ENCODE results near the gene SEZ6L.

The SEZ6L gene

DNA sequence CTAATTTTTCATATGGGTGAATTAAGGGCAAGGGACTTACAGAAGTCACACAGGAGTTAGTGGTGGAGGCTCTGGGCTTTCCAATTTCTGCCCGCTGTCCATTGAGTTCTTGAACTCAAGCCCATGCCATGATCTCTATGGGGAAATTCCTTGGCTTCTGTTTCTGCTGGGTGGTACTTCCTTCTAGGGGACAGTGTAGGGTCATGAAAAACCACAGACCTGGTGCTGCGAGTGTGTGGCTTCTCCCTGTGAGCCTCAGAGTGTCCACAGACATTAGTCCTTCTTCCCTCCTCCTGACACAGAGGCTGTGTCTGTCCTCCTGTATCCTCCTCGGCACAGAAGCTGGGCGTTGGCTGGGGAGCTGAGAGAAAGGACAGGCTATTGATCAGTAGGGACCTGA is 6.3 kb upstream of the SEZ6L start:
- Histone ChIP-seq H3K4me2 (ENCODE audit: insufficient read depth, low read length) (no peak overlapping the region), H3K9ac (ENCODE audit: low read depth, low read length) (no peak overlapping the region), H2AFZ (ENCODE audit: low read depth, low read length) (no peak overlapping the region), H3K9me3 (ENCODE audit: insufficient read depth, low read length, severe bottlenecking) (no peaks in the 10 kb centered on the region), H3K4me1 (ENCODE audit: insufficient read depth, low read length) (no peaks in the 10 kb centered on the region), H3K27ac (ENCODE audit: low read length) (no peak overlapping the region), H3K27me3 (ENCODE audit: insufficient read depth, low read length, poor library complexity) (peaks cover 3% of the 10 kb centered on the region), H4K20me1 (ENCODE audit: insufficient read depth, low read length) (no peaks in the 10 kb centered on the region), H3K4me3 (ENCODE audit: low read depth in 1 of 2, low read length in 2 of 2) (no peak overlapping the region), H3K79me2 (ENCODE audit: insufficient read depth, low read length) (no peaks in the 10 kb centered on the region), H3K36me3 (ENCODE audit: insufficient read depth, low read length) (no peaks in the 10 kb centered on the region)
- DNase-seq, result no peak
- TF ChIP-seq, protein P1, sequence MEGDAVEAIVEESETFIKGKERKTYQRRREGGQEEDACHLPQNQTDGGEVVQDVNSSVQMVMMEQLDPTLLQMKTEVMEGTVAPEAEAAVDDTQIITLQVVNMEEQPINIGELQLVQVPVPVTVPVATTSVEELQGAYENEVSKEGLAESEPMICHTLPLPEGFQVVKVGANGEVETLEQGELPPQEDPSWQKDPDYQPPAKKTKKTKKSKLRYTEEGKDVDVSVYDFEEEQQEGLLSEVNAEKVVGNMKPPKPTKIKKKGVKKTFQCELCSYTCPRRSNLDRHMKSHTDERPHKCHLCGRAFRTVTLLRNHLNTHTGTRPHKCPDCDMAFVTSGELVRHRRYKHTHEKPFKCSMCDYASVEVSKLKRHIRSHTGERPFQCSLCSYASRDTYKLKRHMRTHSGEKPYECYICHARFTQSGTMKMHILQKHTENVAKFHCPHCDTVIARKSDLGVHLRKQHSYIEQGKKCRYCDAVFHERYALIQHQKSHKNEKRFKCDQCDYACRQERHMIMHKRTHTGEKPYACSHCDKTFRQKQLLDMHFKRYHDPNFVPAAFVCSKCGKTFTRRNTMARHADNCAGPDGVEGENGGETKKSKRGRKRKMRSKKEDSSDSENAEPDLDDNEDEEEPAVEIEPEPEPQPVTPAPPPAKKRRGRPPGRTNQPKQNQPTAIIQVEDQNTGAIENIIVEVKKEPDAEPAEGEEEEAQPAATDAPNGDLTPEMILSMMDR (IDR thresholded peaks at IDR 0.05; ENCODE audit: borderline replicate concordance, extremely low read depth, low read length, poor library complexity, severe bottlenecking), result no peak
- TF ChIP-seq EZH2 (IDR thresholded peaks at IDR 0.05; ENCODE audit: borderline replicate concordance, low read depth, low read length, severe bottlenecking), result no peak
- ATAC-seq (ENCODE audit: insufficient read depth, low read depth), result no peak

DNA sequence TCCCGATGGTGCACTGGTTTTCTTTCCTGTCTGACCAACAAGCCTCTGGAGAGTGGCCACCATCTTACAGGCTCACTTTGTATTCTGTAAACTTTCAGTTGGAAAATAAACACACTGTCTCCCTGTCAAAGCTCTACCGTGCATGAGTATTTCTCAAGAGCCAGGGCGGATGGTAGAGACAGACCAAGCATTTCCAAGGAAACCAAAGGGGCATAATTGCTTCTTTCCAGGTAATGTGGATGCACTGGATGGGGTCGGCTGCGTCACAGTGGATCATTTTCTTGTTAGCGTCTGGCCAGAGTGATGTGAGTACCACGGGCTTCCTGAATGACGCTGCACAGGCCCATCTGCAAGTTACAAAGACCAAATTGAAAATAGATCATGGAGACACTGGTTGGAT is 5.1 kb upstream of the SEZ6L start:
- H3K4me2 ChIP-seq (ENCODE audit: insufficient read depth, low read length), result no peak overlapping the region
- H3K9me3 ChIP-seq (ENCODE audit: insufficient read depth, low read length, severe bottlenecking), result no peaks in the 10 kb centered on the region
- no peaks in the 10 kb centered on the region for H4K20me1 ChIP-seq (ENCODE audit: insufficient read depth, low read length)
- H3K9ac ChIP-seq (ENCODE audit: low read depth, low read length), result no peak overlapping the region
- H2AFZ ChIP-seq (ENCODE audit: low read depth, low read length), result no peak overlapping the region
- ATAC-seq (ENCODE audit: insufficient read depth, low read depth) (no peak), DNase-seq (no peak)
- H3K79me2 ChIP-seq (ENCODE audit: insufficient read depth, low read length), result no peaks in the 10 kb centered on the region
- H3K27me3 ChIP-seq (ENCODE audit: insufficient read depth, low read length, poor library complexity), result peaks cover 3% of the 10 kb centered on the region
- TF ChIP-seq, protein P1 (IDR thresholded peaks at IDR 0.05; ENCODE audit: borderline replicate concordance, extremely low read depth, low read length, poor library complexity, severe bottlenecking), result no peak
- TF ChIP-seq EZH2 (IDR thresholded peaks at IDR 0.05; ENCODE audit: borderline replicate concordance, low read depth, low read length, severe bottlenecking), result no peak
- H3K27ac ChIP-seq (ENCODE audit: low read length), result no peak overlapping the region
- no peaks in the 10 kb centered on the region for H3K4me1 ChIP-seq (ENCODE audit: insufficient read depth, low read length)
- H3K4me3 ChIP-seq (ENCODE audit: low read depth in 1 of 2, low read length in 2 of 2), result no peak overlapping the region
- H3K36me3 ChIP-seq (ENCODE audit: insufficient read depth, low read length), result no peaks in the 10 kb centered on the region

DNA sequence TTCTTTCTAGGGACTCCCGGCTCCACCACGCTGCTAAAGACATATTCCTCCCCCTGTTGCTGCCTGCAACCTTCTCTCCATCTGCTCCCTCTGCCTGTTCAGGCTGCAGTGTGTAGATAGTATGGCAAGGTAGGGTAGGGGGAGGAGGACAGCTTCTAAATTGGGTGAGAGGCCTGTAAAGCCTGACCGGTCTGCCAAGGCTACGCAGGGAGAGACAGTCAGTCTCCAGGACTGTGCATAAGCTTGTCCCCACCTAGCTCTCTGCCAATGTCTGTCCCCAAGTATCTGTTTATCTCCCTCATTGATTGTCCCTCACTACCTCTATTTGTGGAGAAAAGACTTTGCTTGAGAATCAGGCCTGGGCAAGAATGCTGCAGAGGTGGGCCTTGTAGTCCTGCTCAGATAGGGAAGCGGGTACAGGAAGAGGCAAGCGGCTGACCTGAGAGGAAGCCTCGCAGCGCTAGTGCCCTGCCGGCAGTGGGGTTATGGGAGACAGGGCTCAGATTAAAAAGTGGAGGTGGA is 871 bp upstream of the SEZ6L start:
- no peak for ATAC-seq (ENCODE audit: insufficient read depth, low read depth)
- Histone ChIP-seq H3K27me3 (ENCODE audit: insufficient read depth, low read length, poor library complexity) (no peaks in the 10 kb centered on the region), H3K79me2 (ENCODE audit: insufficient read depth, low read length) (no peaks in the 10 kb centered on the region), H3K4me1 (ENCODE audit: insufficient read depth, low read length) (no peaks in the 10 kb centered on the region), H4K20me1 (ENCODE audit: insufficient read depth, low read length) (no peaks in the 10 kb centered on the region; the same call in 1 of the 2 replicates), H3K27ac (ENCODE audit: low read length) (no peak overlapping the region), H3K4me3 (ENCODE audit: low read depth in 1 of 2, low read length in 2 of 2) (no peak overlapping the region), H2AFZ (ENCODE audit: low read depth, low read length) (no peak overlapping the region), H3K4me2 (ENCODE audit: insufficient read depth, low read length) (no peak overlapping the region), H3K9ac (ENCODE audit: low read depth, low read length) (no peak overlapping the region), H3K9me3 (ENCODE audit: insufficient read depth, low read length, severe bottlenecking) (no peaks in the 10 kb centered on the region), H3K36me3 (ENCODE audit: insufficient read depth, low read length) (no peaks in the 10 kb centered on the region)
- DNase-seq, result no peak
- TF ChIP-seq, protein P1 (IDR thresholded peaks at IDR 0.05; ENCODE audit: borderline replicate concordance, extremely low read depth, low read length, poor library complexity, severe bottlenecking), result no peak
- TF ChIP-seq EZH2 (IDR thresholded peaks at IDR 0.05; ENCODE audit: borderline replicate concordance, low read depth, low read length, severe bottlenecking), result no peak

DNA sequence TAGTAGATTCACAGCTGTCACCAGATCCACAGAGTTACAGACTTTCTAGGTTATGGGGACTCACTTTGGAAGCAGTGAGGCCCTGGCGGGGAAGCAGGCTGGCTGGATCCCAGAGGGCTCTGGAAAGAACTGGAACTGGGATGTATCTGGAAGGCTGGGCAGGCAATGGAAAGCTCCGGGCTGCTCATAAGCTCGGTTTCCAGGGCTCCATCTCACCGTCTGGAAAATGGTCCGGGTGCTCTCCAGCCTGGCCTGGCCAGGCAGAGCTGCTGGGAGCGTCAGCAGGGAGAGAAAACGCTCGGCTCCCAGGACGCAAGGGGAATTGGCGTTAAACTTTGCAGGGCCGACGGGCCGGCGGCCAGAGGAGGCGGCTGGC is 335 bp upstream of the SEZ6L start:
- Histone ChIP-seq H3K4me3 (ENCODE audit: low read depth in 1 of 2, low read length in 2 of 2) (no peak overlapping the region), H3K36me3 (ENCODE audit: insufficient read depth, low read length) (no peaks in the 10 kb centered on the region), H3K4me1 (ENCODE audit: insufficient read depth, low read length) (no peaks in the 10 kb centered on the region), H3K9ac (ENCODE audit: low read depth, low read length) (no peak overlapping the region), H3K27me3 (ENCODE audit: insufficient read depth, low read length, poor library complexity) (no peaks in the 10 kb centered on the region), H3K4me2 (ENCODE audit: insufficient read depth, low read length) (no peak overlapping the region), H4K20me1 (ENCODE audit: insufficient read depth, low read length) (no peaks in the 10 kb centered on the region; the same call in 1 of the 2 replicates), H3K27ac (ENCODE audit: low read length) (no peak overlapping the region), H3K79me2 (ENCODE audit: insufficient read depth, low read length) (no peaks in the 10 kb centered on the region), H3K9me3 (ENCODE audit: insufficient read depth, low read length, severe bottlenecking) (no peaks in the 10 kb centered on the region), H2AFZ (ENCODE audit: low read depth, low read length) (no peak overlapping the region)
- ATAC-seq (ENCODE audit: insufficient read depth, low read depth) (no peak), DNase-seq (no peak)
- TF ChIP-seq EZH2 (IDR thresholded peaks at IDR 0.05; ENCODE audit: borderline replicate concordance, low read depth, low read length, severe bottlenecking), result no peak
- TF ChIP-seq, protein P1 (IDR thresholded peaks at IDR 0.05; ENCODE audit: borderline replicate concordance, extremely low read depth, low read length, poor library complexity, severe bottlenecking), result no peak

All from DND-41 (cell line).